AG20443 (cell line): ENCODE data around the gene PLEKHO1.
"Not testable (repeated sequence)": the region's sequence is repeated elsewhere in the genome, so short reads cannot be mapped to it uniquely, and the experiment has no call there.

Experiments used
- DNase-seq: peaks from one replicate; pipeline ENCODE4 v3.0.0; 2012; ENCODE audit warnings: low spot score, mixed read lengths

The PLEKHO1 gene

GRCh38 chr1:150173141-150173585 is 23.4 kb downstream of the PLEKHO1 start:
- DNase-seq = peak; percentile 34

GRCh38 chr1:150176593-150176992 is 26.9 kb downstream of the PLEKHO1 start:
- no peak for DNase-seq

GRCh38 chr1:150178548-150178947 is 28.8 kb downstream of the PLEKHO1 start:
- DNase-seq = no peak

- DNase-seq = no peak
These were observed 30.2 kb downstream of the PLEKHO1 start for GRCh38 chr1:150179867-150180266.

- no peak for DNase-seq
These were observed 30.8 kb downstream of the PLEKHO1 start for GRCh38 chr1:150180474-150180873.

- no peak for DNase-seq
These were observed 32.5 kb downstream of the PLEKHO1 start for GRCh38 chr1:150182247-150182646.

GRCh38 chr1:150183061-150183460 is 33.3 kb downstream of the PLEKHO1 start:
- DNase-seq = no peak

- no peak for DNase-seq
These were observed 35.8 kb downstream of the PLEKHO1 start for GRCh38 chr1:150185481-150185880.

- DNase-seq = not testable (repeated sequence)
These were observed 36.7 kb downstream of the PLEKHO1 start for GRCh38 chr1:150186438-150186788.

- peak; percentile 66 for DNase-seq
These were observed 37.3 kb downstream of the PLEKHO1 start for GRCh38 chr1:150186789-150187559.

GRCh38 chr1:150187560-150187931 is 37.8 kb downstream of the PLEKHO1 start:
- no peak for DNase-seq

- DNase-seq = peak; percentile 57
These were observed 42.3 kb downstream of the PLEKHO1 start for GRCh38 chr1:150192012-150192411.

GRCh38 chr1:150194381-150195031 is 44.8 kb downstream of the PLEKHO1 start:
- peak; percentile 32 for DNase-seq

GRCh38 chr1:150196417-150196816 is 46.7 kb downstream of the PLEKHO1 start:
- no peak for DNase-seq

- no peak for DNase-seq
These were observed 57.7 kb downstream of the PLEKHO1 start for GRCh38 chr1:150207281-150207971.

- DNase-seq = not testable (repeated sequence)
These were observed 58.7 kb downstream of the PLEKHO1 start for GRCh38 chr1:150208460-150208859.
